Activated T-cell treated with anti-CD3 and anti-CD28 coated beads, Interleukin-2, amount 50 U/mL, for 1 hour (primary cell): Measurements from ENCODE around the gene HEXB.
"Not testable (repeated sequence)": the region's sequence is repeated elsewhere in the genome, so short reads cannot be mapped to it uniquely, and the experiment has no call there.

Experiments
- DNase-seq: peaks from one replicate; pipeline ENCODE4 v3.0.0-alpha.2; 2020

HEXB gene

GRCh38 chr5:74660140-74660539 lies 24.9 kb upstream of the HEXB start:
- DNase-seq = no peak

DNA sequence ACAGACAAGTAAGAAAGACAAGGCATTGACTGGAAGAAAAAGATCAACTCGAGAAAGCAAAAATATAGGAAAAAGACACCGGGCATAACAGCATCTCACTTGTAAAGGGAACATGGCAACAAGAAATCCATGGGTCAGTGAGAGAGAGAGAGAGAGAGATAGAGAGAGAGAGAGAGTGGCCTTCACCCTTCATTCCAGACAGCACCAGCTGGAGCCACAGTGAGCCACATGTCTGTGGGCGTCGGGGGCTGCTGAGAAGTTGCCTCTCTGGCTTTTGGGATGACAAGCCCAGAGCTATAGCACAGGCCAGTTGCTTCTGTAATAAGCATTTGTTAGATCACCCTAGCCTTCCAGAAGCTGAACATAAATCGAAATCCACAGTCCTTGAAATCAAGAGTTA lies 24.2 kb upstream of the HEXB start:
- no peak for DNase-seq

GRCh38 chr5:74664551-74664950 lies 20.5 kb upstream of the HEXB start:
- no peak for DNase-seq

DNA sequence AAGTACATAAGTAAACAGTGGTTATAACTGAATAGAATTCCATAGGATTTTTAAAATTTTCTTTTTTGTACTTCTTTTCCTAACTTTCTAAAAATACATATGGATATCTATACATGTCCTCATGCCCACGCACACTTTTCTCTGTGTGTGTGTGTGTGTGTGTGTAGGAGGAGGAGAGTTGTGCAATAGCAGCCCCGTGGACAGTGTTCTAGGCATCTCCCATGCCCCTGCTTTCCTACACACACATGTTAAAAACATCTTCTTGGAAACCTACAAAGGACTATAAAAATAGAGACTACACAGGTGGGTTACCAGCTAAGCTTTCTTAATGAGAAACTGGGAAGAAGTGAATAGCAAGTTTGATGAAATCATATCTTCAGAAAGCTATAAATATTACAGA lies 19.8 kb upstream of the HEXB start:
- DNase-seq = no peak

DNA sequence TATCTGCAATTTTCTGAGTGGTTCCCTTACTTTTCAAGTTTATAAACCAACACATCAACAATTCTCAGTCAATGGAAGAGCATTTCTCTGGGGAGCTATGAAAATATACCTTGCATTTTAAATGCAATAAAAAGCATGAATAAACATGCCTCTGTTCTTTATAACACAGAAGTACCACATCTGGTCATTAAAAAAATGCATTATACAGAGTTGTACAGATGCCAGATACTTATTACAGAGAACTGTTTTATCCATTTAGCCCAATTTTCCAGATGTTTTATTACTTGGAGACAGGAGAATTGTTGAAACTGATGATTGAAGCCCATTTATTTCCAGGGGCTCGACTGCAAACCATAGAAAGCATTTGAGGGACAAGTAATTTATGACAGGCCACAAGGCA lies 19.2 kb upstream of the HEXB start:
- DNase-seq = no peak

DNA sequence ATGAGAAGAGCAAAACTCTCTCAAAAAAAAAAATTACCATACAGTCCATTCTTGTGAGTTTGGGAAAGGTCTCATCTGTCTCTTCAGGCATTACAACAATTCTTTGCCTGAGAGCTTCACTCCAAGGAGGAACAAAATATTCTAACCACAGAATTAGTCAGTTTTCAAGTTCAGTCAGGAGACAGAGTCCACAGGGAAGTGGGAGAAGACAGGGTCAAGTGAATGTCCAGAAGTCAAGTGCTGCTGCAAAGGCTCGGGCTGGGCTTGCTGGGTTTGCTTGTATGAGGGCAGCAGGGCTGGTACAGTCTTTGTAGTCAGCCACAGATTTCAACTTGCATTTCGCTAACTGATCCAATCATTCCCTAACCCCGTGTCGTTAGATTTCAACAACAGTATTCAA lies 17.6 kb upstream of the HEXB start:
- no peak for DNase-seq

- no peak for DNase-seq
These were observed 15.2 kb upstream of the HEXB start for GRCh38 chr5:74669821-74670220.

GRCh38 chr5:74670396-74671038 lies 14.5 kb upstream of the HEXB start:
- DNase-seq = no peak

- no peak for DNase-seq
These were observed 12.7 kb upstream of the HEXB start for GRCh38 chr5:74672215-74672877.

- DNase-seq = no peak
These were observed 11.8 kb upstream of the HEXB start for GRCh38 chr5:74673011-74673790.

DNA sequence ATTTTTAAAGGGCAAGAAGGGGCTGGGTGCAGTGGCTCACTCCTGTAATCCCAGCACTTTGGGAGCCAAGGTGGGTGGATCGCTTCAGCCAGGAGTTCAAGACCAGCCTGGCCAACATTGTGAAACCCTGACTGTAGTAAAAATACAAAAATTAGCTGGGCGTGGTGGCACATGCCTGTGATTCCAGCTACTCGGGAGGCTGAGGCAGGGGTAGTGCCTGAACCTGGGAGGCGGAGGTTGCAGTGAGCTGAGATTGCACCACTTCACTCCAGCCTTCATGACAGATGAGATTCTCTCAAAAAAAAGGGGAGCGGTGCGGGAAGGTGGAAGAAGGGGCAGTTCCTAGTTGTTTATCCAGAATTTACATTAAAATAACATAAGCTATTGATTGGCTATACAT lies 8.6 kb upstream of the HEXB start:
- DNase-seq = not testable (repeated sequence)

- not testable (repeated sequence) for DNase-seq
These were observed 6.9 kb upstream of the HEXB start for GRCh38 chr5:74678123-74678522.

DNA sequence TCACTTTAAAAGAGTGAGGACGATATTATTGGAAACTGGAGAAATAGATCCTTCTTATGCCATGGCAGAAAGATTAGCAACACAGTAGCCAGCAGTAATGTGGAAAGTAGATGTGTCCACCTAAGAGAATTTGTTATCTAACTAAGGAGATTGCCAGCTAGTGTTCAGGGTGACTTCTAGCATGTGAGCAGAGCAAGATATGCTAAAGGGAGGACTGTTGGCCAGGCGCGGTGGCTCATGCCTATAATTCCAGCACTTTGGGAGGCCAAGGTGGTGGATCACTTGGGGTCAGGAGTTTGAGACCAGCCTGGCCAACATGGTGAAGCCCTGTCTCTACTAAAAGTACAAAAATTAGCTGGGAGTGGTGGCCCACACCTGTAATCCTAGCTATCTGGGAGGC lies 5.7 kb upstream of the HEXB start:
- not testable (repeated sequence) for DNase-seq

GRCh38 chr5:74679966-74680365 lies 5.1 kb upstream of the HEXB start:
- no peak for DNase-seq

- peak; percentile 21 for DNase-seq
These were observed 1.1 kb downstream of the HEXB start for GRCh38 chr5:74685979-74686631.

- DNase-seq = no peak
These were observed 2.1 kb downstream of the HEXB start for GRCh38 chr5:74686962-74687751.

DNA sequence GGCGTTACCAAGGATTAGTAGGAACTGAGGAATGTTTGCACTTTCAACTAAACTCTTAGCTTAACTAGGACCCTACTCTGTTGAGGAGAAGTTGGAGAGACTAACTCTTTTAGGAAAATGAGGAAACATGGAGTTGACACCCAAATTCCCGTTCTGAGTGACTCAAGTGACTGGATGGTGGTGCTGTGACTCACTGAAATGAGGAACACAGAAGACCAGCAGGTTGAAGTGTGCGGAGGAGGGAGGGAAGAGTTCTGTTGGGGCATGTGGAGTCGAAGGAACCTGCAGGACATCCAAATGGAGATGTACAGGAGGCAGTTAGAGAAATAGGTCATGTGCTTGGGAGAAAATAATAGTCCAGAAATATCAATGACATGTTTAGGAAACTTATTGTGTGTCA lies 8.2 kb downstream of the HEXB start:
- DNase-seq = no peak

GRCh38 chr5:74717596-74717995 lies 32.6 kb downstream of the HEXB start:
- no peak for DNase-seq

DNA sequence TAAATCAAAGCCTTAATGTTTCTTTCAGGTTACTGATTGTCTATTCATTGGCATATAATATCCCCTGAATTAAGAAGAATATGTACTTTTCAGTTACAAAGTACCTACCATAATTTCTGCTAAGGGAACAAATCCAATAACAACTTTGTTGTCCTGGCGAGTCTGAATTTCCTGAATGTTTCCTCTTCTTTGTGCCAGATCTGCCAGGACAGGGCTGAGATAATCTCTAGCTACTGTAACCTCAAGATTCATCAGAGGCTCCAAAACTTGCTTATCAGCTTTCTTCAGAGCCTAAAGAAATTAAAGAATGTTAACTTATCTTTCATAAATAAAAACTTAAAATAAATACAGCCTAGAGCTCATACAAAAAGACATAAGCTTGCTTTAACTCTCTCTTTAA lies 37.2 kb downstream of the HEXB start:
- DNase-seq = no peak

GRCh38 chr5:74725331-74725730 lies 40.3 kb downstream of the HEXB start:
- DNase-seq = no peak

DNA sequence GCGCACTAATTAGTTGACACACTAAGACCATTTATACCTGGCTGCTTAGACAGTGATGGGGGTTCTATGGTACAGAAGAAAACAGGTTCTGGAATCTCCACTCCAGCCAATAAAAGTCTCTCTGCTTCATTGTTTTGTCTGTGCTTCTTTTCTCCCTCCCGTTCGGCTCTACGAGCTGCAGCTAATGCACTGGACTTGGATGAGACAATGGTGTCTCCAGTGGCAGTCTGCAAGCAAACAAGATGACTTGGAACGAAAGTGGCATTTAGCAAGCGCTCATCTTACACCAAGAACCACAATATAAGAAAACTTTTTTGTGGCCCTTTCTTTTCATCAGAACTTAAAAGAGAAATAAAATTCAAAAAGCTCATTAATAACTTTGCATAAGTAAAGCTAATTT lies 51.7 kb downstream of the HEXB start:
- no peak for DNase-seq

DNA sequence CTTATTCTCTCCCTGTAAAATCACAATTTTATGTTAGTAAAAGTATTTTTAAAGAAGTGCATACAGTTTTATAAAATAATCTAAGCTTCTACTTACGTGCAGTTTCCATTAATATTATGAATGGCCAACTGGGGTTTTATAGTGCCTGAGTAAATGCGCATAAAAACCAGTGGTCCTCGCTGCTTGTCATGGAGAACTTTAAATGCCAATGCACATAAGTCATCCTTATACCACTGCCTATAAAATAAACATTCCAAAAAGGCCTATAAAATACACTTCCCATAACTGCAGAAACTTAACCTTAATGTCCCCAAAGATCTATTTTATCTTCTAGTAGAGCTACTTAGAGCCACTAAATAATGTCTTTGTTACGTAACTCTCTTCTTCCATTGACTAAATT lies 53.4 kb downstream of the HEXB start:
- DNase-seq = no peak

DNA sequence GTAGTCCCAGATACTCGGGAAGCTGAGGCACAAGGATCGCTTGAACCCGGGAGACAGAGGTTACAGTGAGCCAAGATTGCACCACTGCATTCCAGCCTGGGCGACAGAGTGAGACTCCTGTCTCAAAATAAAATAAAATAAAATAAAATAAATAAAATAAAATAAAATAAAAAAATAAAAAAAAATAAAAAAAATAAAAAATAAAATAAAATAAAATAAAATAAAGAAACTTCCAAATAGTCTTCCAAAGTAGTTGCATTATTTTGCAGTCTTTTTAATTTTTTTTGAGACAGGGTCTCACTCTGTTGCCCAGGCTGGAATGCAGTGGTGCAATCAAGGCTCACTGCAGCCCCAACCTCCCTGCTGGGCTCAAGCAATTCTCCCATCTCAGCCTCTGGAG lies 63.7 kb downstream of the HEXB start:
- not testable (repeated sequence) for DNase-seq
